ENCODE results near the gene ATG16L2.
"Not testable (repeated sequence)": the region's sequence is repeated elsewhere in the genome, so short reads cannot be mapped to it uniquely, and the experiment has no call there.

DNA sequence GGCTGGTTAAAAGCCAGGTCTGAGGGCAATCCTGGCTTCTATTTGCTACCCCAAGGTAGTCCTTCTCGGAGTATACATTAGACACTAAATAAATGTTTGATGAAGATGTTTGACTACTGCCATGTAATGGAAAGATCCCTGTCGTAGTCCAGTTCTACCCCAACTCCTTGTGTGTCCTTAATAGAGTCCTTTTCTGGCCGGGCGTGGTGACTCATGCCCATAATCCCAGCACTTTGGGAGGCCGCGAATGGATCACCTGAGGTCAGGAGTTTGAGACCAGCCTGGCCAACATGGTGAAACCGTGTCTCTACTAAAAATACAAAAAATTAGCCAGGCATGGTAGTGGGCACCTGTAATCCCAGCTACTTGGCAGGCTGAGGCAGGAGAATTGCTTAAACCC is 23.0 kb upstream of the ATG16L2 start:
- TF ChIP-seq CTCF (IDR thresholded peaks at IDR 0.05); ZFX (IDR thresholded peaks at IDR 0.05; ENCODE audit: borderline replicate concordance): not testable (repeated sequence)

Data from 22Rv1 (cell line).